AG08396 (cell line): ENCODE measurements around the gene NCOR2.
A peak's percentile ranks its signal among the peaks of the same experiment; 100 is the strongest.

Source experiments
- DNase-seq: peaks from one replicate; pipeline ENCODE4 v3.0.0; 2012; ENCODE audit warnings: low spot score, mixed read lengths

The NCOR2 gene

DNA sequence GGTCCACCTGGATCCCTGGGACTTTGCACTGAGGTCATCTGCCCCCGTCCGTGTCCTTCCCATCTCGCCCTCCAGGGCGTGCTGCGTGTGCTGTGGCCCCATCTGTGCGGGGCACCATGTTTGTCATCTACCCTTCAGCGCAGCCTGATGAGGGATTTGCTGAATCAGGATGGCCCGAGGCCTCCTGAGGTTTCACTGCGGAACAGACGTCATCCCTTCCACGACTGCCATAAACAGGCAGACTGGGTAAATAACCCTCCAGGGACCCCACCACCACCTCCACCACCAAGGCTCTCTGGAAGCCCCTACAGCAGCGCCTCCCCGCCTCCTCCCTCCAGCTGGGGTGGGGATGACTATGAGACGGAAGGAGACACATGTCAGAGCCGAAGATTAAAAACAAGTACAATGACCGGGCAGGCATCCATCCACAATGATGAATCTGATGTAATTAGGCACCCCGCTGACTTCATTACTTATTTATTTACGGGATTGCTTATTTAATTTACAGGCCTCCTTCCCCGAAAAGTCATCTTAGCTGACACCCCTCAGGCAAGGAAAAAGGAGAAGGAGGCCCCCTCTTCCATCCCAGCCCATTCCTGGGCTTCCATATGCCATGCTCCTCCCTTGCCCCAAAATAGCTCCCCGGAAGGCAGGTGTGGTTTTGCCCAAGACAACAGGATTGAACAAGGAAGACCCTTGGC is 39.4 kb downstream of the NCOR2 start:
- no peak for DNase-seq

DNA sequence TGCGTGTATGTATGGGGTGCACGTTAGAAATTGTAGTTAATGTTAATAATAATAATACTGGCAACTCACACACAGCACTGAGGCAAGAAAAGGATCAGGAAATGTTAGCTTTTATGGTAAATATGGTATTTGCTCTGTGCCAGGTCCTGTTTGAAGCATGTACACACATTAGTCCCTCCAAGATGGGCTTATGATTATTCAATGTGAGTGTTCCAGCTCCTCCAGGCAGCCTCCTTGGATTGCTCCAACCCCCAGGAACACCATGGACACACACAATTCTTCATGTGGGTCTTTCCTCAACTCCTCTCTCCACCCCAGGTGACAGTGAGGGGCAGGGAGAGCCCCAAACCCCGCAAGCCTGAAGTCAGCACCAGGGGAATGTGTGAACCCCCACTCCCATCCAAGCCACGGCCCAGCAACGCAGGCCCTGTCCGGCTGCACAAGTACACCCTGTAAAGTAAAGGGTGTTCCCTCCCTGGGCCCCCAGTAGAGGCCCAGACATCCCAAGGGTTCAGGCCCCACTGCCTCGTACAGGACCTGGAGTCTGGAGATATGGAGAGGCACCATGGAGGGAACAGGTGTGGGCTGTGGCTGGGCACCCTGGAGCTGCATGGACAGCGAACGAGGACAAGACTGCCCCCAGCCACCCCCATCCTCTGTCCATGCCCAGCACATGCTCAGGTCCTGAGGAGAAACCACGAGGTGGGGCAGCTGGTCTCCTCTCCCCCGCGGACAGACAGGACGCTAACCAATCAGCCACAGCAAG is 41.3 kb downstream of the NCOR2 start:
- no peak for DNase-seq

DNA sequence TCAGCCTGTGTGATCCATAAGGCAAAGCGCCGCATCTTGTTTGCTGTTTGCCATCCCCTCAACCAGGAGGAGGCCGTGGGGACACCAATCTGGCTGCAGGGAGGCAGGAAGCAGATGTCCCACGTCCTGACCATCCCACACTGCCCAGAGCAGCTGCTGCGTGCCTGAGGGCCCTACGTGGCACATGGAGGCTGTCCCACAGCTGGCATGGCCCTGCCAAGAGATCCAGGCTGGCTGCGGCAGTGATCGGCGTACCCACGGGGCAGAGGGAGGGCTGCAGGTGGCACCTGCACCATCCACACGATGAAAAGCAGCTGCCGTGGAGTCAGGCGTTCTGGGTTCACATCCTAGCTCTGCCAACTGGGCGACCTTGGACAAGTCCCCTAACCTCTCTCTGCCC is 42.0 kb downstream of the NCOR2 start:
- DNase-seq, result no peak

DNA sequence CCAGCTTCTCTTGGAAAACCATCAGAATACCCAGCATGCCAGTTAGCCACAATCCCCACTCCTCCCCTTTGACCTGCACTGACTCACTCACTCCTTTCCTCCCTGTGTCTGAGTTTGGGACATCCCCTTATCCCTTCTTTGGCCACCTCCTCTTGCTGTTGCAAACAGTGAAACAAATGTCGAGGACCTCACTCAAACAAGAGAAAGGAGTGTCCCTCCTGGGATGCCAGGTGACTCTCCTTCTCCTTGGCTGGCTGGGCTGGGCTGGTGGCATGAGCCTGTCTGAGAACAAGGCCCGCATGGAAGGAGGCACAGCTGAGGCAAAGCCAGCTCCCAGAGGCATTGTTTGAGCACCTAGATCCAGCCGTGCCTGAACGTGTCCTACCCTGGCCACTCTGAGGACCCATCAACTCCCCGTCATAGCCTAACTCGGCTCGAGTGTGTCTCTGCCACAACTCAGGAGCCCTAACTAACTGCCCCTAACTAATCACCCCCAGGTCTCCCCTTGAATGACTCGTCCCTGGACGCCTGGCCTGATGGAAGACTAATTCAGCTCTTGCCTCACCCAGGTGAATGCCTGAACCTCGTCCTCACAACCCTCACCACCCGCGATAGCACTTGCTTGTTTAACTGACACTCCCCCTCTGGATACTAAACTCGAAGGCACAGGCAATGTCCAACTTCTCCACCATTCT is 43.0 kb downstream of the NCOR2 start:
- peak; percentile 92 for DNase-seq

DNA sequence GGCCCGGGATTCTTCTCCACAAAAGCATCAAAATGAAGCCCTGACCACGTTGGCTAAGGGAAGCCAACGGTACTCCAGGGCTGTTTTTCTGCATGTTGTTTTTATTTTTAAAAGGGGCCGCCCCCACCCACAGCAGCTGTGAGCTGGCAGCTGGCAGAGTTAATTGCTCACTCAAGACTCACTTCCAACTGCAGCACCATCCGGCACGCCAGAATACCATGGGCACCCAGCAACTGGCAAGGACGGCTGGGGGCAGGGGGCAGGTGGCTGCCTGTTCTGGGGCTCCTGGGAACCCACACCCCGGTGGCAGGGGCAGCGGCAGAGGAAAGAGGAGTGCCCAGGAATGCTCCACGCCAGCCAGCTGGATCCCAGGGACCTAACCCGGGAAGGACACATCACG is 44.3 kb downstream of the NCOR2 start:
- no peak for DNase-seq

DNA sequence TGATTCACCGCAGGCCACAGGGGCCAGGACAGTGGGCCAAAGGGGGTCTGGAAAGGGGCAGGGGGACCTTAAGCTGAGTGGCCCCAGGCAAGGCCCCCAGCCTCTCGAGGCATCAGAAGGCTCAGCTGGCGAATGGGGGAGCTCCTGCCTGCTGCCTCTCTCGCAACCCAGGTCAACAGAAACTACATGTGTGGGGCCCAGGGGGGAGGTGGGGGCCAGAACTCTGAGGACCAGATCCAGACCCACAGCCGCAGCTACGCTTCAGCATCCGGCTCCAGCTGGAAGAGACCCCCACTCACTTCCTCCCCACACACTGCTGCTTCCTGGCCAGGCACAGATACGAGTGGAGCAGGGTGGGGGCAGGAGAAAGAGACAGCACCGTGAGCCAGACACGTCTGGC is 46.5 kb downstream of the NCOR2 start:
- DNase-seq, result no peak

DNA sequence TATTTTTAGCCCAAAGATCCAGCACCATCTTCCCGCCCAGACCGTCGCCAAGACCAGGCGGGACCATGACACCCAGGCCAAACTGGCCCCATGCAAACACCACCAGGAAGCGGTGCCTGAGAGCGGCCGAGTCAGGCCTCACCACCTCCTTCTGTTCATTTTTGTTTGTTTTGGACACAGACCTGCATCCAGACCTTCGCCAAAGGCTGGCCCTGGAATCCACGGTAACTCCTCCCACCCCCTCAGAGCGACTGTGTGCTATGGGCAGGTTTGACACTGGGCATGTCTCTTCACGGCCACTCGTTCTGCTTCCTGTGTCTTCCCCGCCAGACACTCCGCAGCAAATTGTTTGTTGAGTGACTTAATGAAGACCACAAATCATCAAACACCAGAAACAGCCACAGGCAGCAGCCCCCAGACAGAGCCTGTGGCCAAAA is 47.1 kb downstream of the NCOR2 start:
- DNase-seq, result no peak

DNA sequence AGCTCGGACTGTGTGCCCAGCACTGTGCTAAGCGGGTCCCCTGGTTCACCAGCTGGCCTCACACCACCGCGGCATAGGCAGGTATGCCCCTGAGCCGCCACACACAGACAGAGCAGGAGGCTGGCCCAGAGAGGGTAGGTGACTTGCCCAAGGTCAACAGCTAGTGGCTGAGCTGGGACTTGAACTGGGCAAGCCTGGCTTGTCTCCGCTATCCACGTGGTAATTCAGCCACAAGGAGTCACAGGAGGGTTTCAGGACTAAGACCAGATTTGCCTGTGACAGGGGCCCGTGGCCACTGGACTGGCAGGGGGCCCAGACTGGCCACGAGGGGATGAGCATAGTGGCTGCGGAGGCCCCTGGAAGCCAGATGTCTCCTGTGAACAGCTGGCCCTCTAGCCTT is 47.7 kb downstream of the NCOR2 start:
- DNase-seq, result no peak

DNA sequence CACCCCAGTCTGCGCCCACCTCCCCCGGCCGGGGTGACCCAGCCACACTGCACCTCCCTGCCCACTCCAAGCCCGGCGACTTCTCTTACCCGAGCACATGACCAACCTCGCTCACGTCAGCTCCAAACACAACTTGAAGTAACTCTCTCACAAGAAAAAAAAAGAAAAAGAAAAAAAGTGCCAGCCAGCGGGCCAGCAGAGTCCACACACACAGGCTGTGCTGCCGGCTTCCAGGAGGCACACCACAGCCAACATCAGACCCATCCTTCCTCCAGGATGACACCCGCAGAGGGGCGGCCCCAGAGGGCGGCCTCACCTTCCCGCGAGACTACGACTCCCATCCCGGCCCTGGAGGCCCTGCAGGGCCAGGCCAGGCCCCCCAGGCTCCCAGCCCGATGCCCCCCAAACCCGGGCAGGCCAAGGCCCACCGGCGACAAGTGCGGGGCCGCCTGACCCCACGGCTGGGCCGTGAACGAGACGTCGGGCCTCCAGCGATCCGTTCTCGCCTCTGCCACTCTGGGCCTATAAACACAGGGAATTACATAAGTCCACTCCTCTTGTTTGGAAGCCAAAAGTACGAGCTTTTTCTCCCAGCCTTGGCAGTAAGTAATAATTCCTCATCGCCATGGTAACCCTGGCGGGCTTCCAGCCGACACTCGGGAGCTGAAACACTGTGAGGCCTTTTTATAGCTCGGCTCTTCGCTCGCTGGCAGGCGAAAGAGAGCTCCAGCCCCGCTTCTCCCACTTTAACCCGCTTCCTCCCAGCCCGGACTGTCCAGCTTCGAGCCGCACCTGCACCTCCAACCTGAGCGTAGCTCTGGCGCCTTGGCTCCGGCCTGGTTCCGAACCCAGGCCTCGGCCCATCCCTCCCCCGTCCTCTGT is 49.1 kb downstream of the NCOR2 start:
- DNase-seq, result peak; percentile 95
